Lower leg skin (tissue), 3 donors: ENCODE measurements around the gene TRAF3.

Experiments used
- POLR2A ChIP-seq, 2 donors: fragments of 450-650 bp; IDR thresholded peaks; one replicate each; pipeline ENCODE4 v1.6.1; 2016 to 2017; ENCODE audit warnings: antibody characterized with exemption in 2 of 2, mild to moderate bottlenecking in 1 of 2, moderate library complexity in 1 of 2
- TF ChIP-seq, protein P1 (sequence below), 3 donors: fragments of 450-650 bp; IDR thresholded peaks; one replicate each; pipeline ENCODE4 v1.5.1; 2016; ENCODE audit warnings: antibody characterized with exemption in 3 of 3, mild to moderate bottlenecking in 3 of 3, moderate library complexity in 2 of 3

DNA sequence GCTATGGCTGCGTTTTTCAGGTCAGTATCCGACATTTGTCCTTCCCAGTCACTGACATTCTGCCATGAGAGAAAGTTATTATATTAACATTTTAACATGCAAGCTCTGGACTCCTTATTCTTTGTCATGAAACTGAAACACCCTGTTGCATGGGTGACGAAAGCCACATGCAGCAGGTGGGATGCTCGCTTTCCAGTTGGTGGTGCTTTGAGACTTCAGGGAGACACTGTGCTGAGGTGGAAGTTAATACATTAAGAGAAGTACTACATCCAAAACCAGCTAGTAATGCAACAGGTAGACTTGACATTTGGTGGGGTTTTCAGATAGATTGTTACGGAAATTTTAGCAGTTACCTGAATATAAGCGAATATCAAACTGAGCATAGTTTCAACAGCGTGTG, 112.4 kb downstream of the TRAF3 start:
- TF ChIP-seq, protein P1, sequence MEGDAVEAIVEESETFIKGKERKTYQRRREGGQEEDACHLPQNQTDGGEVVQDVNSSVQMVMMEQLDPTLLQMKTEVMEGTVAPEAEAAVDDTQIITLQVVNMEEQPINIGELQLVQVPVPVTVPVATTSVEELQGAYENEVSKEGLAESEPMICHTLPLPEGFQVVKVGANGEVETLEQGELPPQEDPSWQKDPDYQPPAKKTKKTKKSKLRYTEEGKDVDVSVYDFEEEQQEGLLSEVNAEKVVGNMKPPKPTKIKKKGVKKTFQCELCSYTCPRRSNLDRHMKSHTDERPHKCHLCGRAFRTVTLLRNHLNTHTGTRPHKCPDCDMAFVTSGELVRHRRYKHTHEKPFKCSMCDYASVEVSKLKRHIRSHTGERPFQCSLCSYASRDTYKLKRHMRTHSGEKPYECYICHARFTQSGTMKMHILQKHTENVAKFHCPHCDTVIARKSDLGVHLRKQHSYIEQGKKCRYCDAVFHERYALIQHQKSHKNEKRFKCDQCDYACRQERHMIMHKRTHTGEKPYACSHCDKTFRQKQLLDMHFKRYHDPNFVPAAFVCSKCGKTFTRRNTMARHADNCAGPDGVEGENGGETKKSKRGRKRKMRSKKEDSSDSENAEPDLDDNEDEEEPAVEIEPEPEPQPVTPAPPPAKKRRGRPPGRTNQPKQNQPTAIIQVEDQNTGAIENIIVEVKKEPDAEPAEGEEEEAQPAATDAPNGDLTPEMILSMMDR (IDR thresholded peaks at IDR 0.05): no peak
- no peak for TF ChIP-seq POLR2A (IDR thresholded peaks at IDR 0.05)
